IPS-18a (cell line): ENCODE measurements around the gene TMPRSS4.

Experiments used
- H3K27ac ChIP-seq: one replicate; pipeline ENCODE4 v1.5.1; 2013; ENCODE audit warnings: low read length
- H3K27me3 ChIP-seq: one replicate; pipeline ENCODE4 v1.6.1; 2013; ENCODE audit warnings: mild to moderate bottlenecking, low read length; ENCODE audit not compliant: control insufficient read depth, insufficient read depth
- H3K36me3 ChIP-seq: one replicate; pipeline ENCODE4 v1.6.1; 2013; ENCODE audit warnings: low read depth, low read length; ENCODE audit not compliant: control insufficient read depth
- H3K4me1 ChIP-seq: one replicate; pipeline ENCODE4 v1.6.1; 2013; ENCODE audit warnings: low read depth, low read length; ENCODE audit not compliant: control insufficient read depth
- H3K4me3 ChIP-seq: one replicate; pipeline ENCODE4 v1.5.1; 2013; ENCODE audit warnings: low read length
- H3K9ac ChIP-seq: one replicate; pipeline ENCODE4 v1.6.1; 2013; ENCODE audit warnings: mild to moderate bottlenecking, low read length, moderate library complexity
- H3K9me3 ChIP-seq: one replicate; pipeline ENCODE4 v1.6.1; 2013; ENCODE audit warnings: low read depth, low read length; ENCODE audit not compliant: control insufficient read depth

Gene TMPRSS4

DNA sequence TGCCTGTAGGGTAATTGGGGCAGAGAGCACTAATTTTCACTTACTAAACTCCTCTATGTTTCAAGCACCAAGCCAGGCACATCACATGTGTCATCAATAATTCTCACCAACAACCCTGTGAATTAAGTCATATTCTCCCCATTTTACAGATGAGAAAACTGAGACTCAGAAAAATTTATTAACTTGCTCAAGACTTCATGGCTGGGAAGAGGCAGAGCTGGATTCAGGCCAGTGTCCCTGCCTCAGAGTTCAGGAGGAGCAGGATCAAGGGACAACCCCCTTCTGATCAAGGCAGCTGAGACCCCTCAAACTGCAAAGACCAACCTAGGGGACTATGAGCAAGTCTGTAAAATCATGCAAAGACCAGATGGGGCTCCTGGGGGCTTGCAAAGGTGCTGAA is 7.8 kb downstream of the TMPRSS4 start:
- Histone ChIP-seq H3K4me3 (no peak overlapping the region), H3K9me3 (no peaks in the 10 kb centered on the region), H3K27me3 (no peaks in the 10 kb centered on the region), H3K9ac (no peak overlapping the region), H3K4me1 (peaks cover 8% of the 10 kb centered on the region), H3K27ac (no peak overlapping the region), H3K36me3 (no peaks in the 10 kb centered on the region)

DNA sequence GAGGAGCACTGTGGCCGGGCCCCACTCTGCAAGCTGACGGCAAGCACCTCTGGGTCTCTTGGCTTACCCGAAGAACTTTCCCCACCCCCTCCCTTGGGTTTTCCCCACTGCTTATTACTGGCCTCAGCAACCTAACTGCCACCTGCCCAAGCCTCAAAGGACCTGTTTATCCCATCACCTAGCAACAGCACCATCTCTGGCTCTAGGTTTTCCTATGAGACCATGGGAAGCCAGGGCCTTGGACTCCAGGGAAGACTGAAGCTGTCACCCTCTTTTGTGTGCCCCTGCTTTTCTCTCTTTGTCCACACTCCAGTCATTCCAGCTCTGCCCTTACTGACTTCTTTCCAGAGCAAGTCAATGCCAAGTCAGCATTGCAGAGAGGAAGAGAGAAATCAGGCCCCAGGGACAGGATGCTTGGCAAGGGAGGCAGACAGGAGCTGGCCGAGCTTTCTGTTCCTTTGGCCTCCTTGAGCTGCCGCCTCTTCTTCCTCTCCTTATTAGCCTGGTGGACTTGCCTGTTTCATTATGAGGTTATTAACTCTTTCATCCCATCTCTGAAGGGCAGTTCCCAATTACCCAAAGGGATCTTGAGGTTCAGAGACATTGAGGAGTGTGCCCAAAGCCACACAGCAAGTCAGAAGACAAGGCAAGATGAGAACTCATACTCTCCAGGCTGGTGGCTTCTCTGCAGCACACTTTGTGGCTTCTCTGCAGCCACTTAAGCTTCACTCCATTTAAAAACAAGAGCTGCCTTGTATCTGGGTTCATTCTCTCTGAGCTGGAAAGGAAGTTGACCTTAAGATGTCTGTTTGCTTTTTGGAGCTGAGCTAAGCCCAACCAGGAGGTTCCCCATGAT is 10.3 kb downstream of the TMPRSS4 start, which contains the start of gene SMIM35:
TSS of gene SMIM35 (minus strand) at position 51 of the 856 bp plus-strand sequence. CDS start 206 bp downstream, outside the sequence.
- Histone ChIP-seq H3K9ac (no peak within 1 kb of the TSS), H3K4me3 (no peak within 1 kb of the TSS), H3K4me1 (peaks cover 8% of the 10 kb centered on the region), H3K36me3 (no peaks in the 10 kb centered on the region), H3K27me3 (no peaks in the 10 kb centered on the region), H3K27ac (no peak within 1 kb of the TSS), H3K9me3 (no peaks in the 10 kb centered on the region)

DNA sequence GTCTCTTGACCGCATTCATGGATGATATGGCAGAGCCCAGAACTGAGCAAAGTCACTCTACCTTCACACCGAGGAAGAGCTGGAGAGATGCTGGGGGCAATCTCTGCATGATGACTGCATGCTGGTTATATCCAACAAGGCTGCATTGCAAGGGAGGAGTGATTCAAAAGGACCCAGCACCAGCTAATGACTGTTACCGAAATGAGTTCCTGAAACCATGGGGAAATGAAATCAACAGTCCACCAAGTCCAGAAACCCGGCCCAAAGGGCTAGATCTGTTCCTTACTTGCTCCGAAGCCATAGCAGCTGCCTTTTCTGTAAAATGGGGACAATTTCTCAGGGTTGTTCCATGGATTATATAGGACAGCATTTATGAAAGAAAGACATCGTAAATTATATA is 11.1 kb downstream of the TMPRSS4 start:
- Histone ChIP-seq H3K27ac (no peak overlapping the region), H3K36me3 (no peaks in the 10 kb centered on the region), H3K9ac (no peak overlapping the region), H3K27me3 (no peaks in the 10 kb centered on the region), H3K4me1 (peaks cover 3% of the 10 kb centered on the region), H3K4me3 (no peak overlapping the region), H3K9me3 (no peaks in the 10 kb centered on the region)

DNA sequence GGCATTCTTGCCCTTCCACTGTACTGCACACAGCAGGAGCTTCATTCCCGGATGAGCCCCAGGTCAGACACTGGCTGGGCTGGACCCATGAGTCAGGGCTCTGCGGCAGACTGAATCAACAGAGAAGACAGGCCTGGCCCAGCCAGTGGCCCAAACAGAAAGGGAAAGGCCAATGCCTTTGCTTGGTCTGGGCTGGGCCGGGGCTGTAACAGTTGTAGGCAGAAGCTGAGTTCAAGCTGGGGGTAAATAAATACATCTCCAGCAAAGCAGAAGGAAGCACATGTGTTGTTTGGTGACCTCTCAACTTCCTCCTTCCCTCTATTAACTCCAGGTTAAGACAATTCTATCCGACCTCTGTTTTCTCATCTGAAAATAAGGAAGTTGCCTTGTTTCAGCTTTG is 11.7 kb downstream of the TMPRSS4 start:
- H3K9me3 ChIP-seq: no peaks in the 10 kb centered on the region
- no peak overlapping the region for H3K4me3 ChIP-seq
- H3K27me3 ChIP-seq: no peaks in the 10 kb centered on the region
- H3K36me3 ChIP-seq: no peaks in the 10 kb centered on the region
- H3K4me1 ChIP-seq: no peaks in the 10 kb centered on the region
- H3K27ac ChIP-seq: no peak overlapping the region
- H3K9ac ChIP-seq: no peak overlapping the region

DNA sequence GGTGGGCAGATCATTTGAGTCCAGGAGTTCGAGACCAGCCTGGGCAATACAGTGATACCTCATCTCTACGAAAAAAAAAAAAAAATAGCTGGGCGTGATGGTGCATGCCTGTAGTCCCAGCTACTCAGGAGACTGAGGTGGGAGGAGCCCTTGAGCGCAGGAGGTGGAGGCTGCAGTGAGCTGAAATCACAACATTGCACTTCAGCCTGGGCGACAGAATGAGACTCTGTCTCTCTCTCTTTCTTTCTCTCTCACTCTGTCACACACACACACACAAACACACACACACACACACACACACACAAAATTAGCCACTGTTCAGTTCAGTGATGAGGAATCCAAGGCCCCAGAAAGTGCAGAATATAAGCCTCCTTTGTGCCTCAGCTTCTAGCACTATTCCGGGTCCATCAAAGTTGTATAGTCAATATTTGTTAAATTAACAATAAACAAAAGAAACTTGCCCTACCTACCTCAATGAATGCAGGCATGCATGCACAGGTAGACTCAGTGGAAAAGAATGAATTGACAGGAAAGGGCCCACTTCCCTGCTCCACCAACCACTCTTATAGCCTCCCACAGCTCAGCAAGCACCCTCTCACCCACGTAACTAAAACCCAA is 13.8 kb downstream of the TMPRSS4 start:
- H3K36me3 ChIP-seq: no peaks in the 10 kb centered on the region
- H3K27ac ChIP-seq: no peak overlapping the region
- no peak overlapping the region for H3K4me3 ChIP-seq
- no peaks in the 10 kb centered on the region for H3K9me3 ChIP-seq
- no peak overlapping the region for H3K9ac ChIP-seq
- no peaks in the 10 kb centered on the region for H3K4me1 ChIP-seq
- H3K27me3 ChIP-seq: no peaks in the 10 kb centered on the region

DNA sequence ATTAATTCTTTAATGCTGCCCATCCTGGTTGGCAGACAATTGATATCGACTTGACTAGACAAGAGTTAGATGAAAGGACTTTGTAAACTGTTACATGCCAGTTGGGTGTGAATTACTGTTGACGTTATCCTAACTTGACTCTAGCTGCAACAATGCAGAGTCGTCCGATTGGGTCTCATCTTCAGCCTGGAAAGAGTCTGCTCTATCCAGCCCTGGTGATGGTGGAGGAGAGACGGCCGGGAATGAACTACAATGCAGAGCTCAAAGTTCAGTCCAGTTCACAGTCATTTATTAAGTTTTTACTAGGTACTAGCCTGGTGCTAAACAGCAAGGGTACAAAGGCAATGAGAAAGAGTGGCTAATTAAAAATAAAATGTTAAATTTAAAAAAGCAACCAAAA is 14.8 kb downstream of the TMPRSS4 start:
- no peaks in the 10 kb centered on the region for H3K9me3 ChIP-seq
- no peak overlapping the region for H3K9ac ChIP-seq
- H3K4me3 ChIP-seq: no peak overlapping the region
- H3K27me3 ChIP-seq: no peaks in the 10 kb centered on the region
- no peaks in the 10 kb centered on the region for H3K4me1 ChIP-seq
- no peak overlapping the region for H3K27ac ChIP-seq
- no peaks in the 10 kb centered on the region for H3K36me3 ChIP-seq

DNA sequence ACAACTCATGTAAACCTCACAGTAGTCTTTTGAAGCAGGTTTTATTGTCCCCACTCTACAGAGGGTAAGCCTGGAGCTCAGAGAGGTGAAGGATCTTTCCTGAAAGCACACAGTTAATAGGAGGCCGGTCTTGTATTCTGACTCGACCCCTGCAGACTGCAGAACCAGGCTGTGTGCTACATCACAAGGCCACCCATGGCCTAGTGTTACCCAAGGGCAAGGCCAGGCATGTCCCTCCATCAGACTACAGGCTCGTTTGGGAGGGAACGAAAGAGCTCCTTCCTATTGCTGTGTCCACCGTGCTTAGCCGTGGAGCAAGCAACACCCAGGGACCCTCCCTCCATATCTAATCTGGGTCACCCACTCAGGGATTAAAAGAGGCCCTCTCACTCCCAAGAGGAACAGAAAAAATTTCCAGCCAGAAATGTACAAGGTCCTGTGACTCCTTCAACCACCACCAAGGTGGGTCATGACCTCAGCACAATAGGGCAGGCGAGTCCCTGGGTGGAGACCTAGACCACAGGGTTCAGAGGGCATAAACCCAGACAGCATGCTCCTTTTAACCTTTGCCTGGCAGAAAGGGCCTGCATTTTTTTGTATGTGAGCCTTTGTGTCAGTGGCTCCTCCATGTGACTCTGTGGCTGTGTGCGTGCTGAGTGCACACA is 16.2 kb downstream of the TMPRSS4 start:
- Histone ChIP-seq H3K9ac (no peak overlapping the region), H3K4me3 (no peak overlapping the region), H3K4me1 (no peaks in the 10 kb centered on the region), H3K9me3 (no peaks in the 10 kb centered on the region), H3K36me3 (no peaks in the 10 kb centered on the region), H3K27me3 (no peaks in the 10 kb centered on the region), H3K27ac (no peak overlapping the region)

DNA sequence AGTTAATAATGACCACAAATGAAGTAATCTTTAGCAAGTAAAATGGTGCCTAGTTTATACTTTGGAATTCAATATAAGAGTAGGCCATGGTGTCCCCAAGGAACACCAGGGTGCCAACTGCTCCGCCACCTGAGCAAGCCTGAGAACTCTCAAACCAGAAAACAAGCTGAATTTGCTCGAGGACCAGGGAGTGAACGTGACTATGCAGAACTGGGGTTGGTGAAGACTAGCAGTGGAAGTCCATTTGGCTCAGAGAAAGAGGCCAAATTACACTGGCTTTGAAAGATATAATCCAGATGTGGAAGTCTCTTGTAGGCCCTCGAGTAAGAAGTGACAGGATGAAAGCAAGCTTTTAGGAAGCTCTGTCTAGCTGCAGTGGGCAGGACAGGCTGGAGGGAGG is 18.6 kb downstream of the TMPRSS4 start:
- no peak overlapping the region for H3K4me3 ChIP-seq
- H3K36me3 ChIP-seq: no peaks in the 10 kb centered on the region
- H3K4me1 ChIP-seq: peaks cover 8% of the 10 kb centered on the region
- no peaks in the 10 kb centered on the region for H3K9me3 ChIP-seq
- no peaks in the 10 kb centered on the region for H3K27me3 ChIP-seq
- no peak overlapping the region for H3K9ac ChIP-seq
- no peak overlapping the region for H3K27ac ChIP-seq

DNA sequence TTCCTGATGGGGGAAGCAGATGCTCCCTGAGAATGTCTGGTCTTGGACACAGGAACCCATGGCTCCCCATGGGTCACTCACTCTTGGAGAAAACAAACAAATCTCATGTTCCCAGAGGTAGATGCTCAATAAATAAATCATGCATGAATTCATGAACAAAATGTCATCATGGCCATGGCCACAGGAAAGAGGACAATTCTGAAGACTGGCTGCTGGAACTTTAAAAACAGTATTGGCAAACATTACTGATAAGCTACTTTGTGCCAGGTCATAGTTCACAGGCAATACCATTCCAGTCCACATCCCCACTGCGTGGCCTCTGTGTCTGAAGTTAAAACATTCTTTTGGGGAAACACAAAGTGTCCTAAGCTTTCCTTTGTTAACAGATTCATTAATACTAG is 19.1 kb downstream of the TMPRSS4 start:
- Histone ChIP-seq H3K9ac (no peak overlapping the region), H3K4me3 (no peak overlapping the region), H3K27me3 (no peaks in the 10 kb centered on the region), H3K36me3 (no peaks in the 10 kb centered on the region), H3K27ac (no peak overlapping the region), H3K9me3 (no peaks in the 10 kb centered on the region), H3K4me1 (peaks cover 8% of the 10 kb centered on the region)

DNA sequence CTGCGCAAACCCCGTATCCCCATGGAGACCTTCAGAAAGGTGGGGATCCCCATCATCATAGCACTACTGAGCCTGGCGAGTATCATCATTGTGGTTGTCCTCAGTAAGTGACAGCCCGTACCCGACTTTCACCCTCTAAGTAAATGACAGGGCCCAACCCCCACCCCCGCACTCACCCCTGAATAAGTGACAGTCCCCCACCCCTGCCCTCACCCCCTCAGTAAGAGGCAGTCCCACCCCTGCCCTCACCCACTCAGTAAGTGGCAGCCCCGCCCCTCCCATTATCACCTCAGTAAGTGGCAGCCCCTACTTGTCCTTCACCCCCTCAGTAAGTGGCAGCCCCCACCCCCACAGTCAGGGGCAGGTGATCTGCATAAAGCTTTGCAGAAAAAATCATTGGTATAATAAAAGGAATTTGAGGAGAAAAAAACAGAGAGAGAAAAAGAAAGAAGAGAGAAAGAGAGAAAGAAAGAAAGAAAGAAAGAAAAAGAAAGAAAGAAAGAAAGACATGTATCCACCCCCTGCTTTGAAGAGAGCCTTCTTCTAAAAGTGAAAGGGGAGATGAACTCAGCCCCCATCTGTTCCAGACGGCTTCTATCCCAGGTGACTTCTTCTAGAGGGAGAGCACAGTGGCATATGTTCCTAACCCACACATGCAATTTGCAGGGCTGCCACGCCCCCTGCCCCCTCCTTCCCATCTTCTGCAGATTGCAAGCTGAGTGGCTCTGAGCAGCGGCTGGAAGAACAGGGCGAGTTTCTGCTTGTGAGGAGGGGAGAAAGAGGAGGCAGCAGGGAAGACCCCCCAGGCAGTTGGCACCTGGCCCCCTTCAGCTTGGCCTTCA is 22.3 kb downstream of the TMPRSS4 start:
- no peaks in the 10 kb centered on the region for H3K27me3 ChIP-seq
- H3K4me3 ChIP-seq: no peak overlapping the region
- H3K4me1 ChIP-seq: peaks cover 8% of the 10 kb centered on the region
- no peaks in the 10 kb centered on the region for H3K36me3 ChIP-seq
- H3K27ac ChIP-seq: no peak overlapping the region
- H3K9ac ChIP-seq: no peak overlapping the region
- H3K9me3 ChIP-seq: no peaks in the 10 kb centered on the region
